NCI-H524 treated with DMSO at 0.1 percent for 48 hours (cell line): Measurements from ENCODE around the gene COX10.
"Not testable (repeated sequence)": the region's sequence is repeated elsewhere in the genome, so short reads cannot be mapped to it uniquely, and the experiment has no call there.

Source experiments
- DNase-seq: peaks from one replicate; lab custom pipeline; 2025; lab: John Stamatoyannopoulos, UW

COX10 gene

DNA sequence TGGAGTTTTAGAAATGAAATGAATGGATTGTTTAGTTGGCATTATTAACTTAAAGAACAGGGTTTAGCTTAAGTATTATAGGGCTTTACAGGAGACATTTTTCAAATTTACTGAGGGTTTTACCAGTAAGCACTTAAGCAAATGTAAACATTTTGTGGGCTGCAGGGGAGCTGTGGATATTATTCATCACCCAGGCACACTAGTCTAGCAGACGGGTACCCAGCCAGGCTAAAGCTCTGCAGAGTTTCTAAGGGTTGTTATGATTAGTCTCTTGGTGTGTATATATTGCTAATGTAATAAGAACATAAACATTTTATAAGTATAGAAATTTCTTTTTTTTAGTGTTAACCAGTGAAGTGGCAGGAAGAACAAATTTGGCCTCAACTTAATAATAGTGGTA lies 110.6 kb downstream of the COX10 start:
- not testable (repeated sequence) for DNase-seq

DNA sequence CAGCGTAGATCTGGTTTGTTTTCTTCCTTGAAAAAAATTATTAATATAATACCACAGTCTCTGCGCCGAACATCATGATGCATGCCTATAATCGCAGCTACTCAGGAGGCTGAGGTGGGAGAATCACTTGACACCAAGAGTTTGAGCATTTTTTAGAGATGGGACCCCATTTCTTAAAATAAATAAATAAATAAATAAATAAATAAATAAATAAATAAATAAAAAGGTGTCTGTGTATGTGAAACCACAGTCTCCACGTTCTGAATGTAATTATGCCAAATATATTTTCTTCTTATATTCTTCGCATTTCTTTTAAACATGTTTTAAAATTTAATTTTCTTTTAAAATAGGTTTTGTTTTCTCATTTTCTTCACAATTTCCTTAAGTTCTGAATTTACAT lies 112.8 kb downstream of the COX10 start:
- DNase-seq: not testable (repeated sequence)

DNA sequence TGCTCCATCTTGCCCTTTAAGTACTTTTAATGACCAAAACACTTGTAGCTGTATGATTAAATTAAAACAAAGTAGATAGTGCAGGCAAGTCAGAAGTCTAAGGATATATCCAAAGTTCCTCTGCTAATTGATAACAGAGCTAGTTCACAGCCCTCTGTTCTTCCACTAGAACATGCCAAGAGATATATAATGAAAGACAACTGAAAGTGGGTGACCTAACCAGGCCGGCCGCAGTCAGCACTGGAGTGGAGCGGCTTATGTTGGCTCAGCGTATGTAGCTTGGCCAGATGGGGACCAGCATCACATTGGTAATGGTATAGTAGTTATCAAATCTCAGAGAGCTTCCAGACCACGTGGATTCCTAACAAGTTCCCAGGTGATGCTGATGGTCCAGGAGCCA lies 115.2 kb downstream of the COX10 start:
- DNase-seq: not testable (repeated sequence)

DNA sequence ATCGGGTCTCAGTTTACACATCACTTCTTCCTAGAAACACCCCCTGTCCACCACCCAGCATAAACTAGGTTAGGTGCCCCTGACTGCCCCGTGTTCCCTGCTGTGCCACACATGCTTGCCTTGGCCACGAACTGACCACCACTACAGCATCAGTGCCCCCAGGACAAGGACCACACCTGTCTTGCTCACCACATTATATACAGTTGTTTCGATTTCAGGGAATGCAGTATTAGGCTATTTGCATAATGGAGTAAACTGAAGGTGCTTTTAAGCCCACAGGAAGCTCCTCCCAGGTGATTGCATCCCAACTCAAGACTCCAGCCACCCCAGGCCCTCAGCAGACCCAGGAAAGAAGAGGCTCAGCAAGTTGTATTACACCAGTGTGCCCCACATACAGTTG lies 117.1 kb downstream of the COX10 start:
- not testable (repeated sequence) for DNase-seq

DNA sequence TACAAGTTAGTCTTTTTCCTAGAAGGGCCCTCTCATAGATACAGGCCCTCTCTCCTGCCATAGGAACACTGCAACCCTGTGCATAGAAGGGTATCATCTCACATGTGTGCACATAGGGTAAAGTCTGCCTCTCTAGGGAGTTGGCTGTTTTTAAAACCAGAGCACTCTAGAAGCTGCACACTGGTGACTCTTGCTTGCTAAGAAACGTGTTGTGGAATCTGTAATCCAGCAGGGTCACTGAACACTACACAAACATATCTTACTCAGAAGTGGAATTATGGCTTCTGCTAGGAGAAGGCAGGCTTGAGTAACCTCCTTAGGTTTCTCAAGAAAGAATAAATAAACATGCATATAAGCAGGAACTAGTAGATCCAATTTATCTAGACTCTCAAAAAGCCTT lies 121.5 kb downstream of the COX10 start:
- DNase-seq: not testable (repeated sequence)

DNA sequence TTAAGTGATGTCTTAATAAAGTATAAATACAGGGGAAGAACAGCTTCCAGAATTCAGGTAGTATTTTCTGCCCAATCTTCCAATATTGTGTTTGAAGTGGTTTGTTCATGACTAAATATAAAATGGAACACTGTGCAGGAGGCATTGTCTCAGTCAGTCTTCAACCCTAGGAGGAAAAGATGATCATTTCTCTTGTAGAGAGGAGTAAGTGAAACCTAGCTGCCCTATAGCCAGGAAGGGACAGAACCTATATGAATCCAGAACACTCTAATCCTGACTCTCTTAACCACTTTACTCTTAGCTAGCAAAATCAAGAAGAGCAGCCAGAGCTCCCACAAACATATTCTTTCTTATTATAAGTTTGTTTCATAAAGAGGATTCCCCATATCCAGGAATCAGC lies 122.2 kb downstream of the COX10 start:
- not testable (repeated sequence) for DNase-seq

DNA sequence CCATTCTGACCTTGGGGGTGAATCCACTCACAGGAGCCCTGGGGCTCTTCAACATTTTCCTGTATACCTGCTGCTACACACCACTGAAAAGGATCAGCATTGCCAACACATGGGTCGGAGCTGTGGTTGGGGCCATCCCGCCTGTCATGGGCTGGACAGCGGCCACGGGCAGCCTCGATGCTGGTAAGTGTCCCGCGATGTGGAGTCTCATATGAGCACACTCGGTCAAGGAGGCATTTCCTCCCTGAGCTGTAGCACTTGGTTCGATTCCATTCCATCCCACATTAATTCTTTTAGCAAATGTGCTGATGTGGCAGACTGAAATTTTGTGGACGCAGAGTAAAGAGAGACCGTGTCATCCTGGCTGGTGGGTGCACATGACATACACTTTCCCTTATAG lies 122.7 kb downstream of the COX10 start:
- DNase-seq: not testable (repeated sequence)

DNA sequence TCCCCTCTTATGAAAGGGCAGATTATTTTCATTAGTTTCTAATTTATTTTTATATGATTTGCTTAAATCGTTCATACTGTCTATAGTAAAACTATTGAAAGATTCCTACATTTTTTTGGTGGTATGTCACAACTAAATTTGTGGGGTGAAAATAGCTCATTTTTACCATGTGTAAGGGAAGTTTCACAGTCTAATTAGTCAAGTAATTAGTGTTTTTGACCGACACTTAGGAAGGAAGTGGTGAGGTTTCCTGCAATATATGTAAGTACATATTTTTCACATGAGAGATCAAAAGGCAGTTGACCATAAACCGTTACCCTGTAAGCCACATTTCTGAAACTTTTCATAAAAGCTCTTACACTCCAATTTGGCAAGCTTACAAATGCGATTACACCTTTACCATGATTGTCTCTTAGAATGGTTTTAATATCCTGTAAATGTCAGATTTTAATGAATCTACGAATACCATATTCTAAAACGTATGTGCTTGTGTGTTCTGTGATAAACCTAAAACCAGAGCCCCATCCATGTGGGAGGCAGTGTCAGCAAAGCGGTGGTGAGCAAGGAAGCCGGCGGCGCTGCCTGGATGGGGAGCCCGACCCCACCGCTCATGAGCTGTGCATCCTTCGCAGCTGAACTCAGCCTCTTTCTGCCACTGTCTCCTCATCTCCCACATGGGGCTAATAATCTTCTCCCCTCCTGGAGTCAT lies 123.5 kb downstream of the COX10 start:
- not testable (repeated sequence) for DNase-seq

DNA sequence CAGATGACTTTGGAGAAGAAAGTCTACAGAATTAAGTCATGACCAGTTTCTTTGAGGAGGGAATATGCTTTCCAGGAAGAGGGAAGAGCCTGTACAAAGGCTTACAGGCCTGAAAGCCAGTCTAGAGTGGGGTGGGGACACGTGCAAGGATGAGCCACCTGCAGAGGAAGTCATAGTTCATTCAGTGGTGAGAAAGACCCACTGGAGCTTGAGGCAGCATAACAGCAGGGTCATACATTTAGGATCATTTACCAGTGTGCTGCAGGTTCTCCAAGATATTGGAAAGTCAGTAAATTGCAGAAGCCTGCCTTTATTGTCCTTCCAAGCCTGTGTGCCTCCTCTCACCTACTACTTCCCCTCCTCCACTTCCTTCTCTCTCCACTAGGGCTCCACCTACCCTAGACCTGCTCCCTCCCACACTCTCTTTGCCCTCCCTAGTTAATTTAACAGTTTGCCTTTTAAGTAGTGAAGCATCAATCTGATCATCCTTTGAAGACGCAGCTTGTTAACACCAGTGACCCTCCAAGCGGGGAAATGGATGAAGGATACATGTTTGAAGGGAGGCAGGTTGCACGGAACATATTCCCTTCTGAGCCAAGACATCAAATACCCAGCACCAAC lies 127.2 kb downstream of the COX10 start:
- DNase-seq: no peak

DNA sequence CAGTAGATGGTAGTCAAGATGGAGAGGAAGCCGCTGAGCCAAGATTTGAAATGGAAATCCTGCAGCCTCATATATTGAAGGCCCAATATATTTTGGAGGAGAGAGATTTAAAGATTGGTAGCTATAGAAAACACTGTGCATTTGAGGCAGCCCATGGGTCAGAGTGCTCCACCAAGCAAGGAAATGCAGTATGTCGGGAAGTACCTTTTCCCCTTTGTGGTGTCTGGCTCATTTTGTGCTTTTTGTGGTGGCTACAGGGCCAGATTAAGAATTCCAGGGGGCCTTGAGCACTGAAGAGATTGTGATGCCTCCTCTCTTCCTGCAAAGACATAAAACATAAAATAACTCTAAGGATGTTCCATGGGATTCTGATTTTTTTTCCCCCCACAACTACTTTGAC lies 127.8 kb downstream of the COX10 start:
- no peak for DNase-seq

DNA sequence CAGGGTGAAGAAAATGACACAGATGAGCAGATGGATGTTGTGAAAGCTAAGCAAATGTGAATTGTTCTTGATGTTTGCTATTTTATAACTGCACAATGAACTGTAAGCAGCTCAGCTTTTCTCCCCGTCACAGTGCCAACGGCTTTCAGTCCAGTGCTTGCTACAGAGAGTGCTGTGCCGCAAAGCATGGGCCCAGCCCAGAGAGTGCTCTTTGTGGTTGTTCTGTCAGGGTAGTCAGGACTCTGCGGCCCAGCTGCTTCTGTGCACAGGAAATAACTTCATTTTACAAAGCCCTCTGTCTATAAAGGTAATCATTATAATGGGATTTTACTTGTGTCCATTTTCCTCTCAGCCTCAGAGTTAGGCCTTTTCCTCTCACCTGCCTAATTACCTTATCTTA lies 128.3 kb downstream of the COX10 start:
- no peak for DNase-seq

DNA sequence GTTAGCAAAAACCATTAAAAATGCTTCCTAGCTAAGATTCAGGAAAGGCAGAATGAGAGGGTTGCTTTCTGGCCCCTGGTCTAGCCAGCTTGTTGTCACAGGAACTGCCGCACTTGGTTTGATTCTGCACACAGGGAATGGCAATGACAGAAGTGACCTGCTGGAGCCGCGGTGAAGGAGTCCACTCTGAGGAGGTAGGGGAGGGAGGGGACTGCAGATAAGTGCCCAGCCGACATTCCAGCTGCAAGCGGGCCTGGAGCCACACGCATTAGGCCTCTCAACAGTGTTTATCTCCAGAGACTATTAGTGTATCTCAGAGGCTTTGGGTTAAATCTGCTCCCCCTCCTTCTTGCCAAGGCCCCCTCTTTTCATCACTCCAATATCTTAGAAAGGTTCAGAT lies 128.7 kb downstream of the COX10 start:
- no peak for DNase-seq

DNA sequence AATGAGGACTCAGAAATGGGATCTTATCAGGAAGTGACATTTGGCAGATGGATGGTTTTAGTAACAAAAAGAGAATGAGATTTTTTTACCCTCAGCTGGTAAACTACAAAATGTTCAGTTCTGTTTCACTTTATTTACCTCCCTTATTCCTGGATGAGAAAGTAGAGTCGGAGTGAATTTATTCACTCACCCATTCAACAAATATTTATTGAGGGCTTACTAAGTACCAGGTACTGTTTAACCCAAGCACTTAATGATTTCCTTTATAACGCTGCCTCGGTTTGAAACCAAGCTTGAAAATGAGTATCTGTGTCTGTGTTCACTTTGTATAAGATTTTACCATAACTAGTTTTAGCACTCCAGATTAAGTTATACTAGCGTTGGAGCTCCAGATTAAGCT lies 129.3 kb downstream of the COX10 start:
- no peak for DNase-seq

DNA sequence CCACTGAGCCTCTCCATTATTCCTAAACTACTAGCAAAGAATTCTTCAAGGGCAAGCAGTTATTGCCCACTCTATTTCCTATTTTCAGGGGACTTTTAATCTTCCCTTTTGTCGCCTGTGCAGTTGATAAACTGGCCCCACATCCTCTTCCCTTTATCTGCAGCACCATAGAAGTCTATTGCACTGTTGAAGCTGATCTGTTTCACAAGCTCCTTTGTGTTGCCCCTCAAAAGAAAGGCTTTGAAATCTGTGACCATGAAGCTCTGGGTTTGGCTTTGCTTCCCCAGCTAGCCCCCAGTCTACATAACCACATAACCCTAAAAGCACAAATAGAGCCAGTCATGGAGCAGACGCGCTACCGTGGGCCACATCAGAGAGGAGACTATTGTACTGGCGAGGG lies 130.3 kb downstream of the COX10 start:
- DNase-seq: no peak

DNA sequence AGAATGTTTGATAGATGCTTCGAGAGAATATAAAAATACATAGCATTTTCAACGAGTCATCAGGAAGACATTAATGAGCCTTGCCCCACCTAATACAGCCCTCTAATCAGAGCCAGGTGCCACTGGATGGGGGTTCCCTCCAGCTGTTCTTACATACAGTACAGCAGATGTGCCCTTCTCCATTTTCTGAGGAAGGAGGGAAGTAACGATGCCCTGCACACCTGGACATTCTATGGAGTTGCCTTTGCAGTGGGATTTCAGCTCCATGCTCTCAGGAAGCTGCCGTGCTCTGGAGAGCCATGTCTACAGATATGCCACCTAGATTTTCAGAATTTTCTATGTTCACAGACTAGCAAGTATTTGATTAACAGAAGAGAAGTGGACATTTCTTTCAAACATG lies 131.1 kb downstream of the COX10 start:
- DNase-seq: no peak

DNA sequence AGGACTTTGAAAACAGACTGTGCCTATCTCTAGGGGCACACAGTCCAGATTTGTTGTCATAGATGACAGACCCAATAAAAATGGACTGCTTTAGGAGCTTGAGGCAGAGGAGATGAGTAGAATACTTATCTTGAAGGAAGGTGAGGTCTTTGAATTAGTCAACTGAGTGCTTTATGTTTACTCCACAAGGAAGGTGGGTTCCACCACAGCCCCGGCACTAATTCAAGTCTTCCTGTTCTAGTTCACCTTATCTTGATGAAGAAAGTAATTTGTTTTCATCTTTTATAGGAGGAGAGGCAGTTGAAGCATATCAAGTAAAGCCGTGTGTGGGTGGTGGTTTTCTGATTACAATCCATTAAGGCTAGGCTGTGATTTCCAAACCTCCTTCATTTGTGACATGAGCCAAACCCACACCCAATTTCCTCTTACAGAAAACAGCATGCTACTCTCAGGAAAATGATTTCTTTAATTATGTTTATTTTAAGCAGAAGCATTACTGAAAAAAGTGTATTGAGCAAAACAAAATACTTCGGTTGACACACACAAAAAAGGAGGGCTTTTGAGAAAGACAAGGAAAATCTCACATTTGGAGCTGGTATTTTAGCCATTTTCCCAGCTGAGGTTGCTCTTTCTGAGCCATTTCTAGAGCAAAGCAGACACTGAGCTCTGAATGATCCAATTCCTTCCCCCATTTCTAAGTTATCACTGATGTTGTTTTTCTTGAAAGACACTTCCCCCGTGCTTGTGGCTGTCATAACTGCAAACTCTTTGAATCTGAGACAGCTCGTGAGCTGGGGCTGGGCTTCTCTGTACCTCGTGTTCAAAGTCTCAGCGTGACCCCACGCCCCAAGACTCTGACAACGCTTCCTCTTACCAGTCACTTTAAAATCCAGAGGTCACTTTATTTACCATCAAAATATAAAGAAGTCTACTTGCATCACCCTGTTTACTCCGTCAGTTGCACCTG lies 132.0 kb downstream of the COX10 start:
- no peak for DNase-seq

DNA sequence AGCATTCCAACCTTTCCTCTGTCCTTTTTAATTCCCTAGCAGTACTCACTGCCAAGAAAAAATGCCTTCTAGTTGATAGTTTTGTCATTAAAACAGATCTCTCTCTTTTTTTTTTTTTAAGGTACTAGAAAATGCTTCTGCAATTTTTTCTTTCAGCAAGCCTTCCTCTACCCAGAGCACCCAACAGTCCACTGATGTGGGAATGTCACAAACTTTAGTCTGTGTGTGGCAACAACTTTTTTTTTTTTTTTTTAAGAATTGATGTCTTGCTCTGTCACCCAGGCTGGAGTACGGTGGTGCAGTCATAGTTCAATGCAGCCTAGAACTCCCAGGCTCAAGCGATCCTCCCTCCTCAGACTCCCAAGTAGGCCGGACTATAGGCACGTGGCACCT lies 132.7 kb downstream of the COX10 start:
- DNase-seq: no peak

DNA sequence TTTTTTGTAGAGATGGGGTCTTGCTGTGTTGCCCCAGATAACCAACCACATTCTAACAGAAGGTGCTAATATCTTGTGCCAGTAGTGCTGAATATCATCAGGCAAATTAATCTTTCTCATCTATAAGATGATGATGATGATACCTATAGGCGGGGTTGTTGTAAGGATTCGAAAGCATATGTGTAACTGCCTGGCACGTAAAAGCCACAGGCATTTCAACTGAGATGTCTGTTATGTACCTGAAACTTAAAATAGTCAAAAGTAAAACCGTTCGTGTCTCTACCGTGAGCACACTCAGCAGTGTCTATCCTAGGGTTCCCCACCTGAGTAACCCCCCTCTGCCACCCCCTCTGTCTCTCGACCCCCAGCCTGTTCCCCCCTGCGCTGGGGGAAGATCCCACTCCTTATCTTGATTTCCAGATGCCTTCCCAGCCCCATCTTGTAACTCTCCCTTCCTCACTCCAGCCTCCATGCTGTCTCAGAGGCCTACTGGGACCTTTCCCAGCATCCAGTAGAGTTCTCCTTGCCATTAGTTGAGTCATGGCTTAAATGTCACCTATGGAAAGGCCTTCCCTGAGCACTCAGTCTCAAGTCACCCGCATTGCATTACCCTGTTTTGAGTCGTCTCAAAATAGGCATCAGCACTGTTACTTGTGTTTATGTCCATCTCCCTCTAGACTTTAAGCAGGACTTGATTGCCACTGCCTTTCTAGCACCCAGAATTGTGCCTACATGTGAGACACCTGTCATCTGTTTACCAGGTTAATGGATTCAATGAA lies 133.3 kb downstream of the COX10 start:
- no peak for DNase-seq

DNA sequence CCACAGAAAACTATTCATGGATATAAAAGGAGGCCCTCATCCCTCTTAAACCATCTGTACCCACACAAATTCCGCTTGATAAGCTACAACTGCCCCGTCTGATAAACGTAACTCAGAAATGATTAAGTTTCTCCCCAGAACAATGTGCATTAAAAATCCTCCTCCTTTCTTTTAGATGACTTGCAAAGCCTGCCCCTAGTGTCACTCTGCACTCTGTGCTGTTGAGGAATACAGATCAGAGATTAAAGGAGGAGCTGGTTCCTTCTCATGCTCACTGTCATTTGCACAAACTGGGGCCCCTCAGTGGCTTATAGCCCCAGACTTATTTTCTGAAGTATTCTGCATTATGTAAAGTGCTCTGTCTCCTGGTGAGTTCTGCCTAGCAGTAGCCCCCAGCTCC lies 134.1 kb downstream of the COX10 start:
- DNase-seq: no peak

DNA sequence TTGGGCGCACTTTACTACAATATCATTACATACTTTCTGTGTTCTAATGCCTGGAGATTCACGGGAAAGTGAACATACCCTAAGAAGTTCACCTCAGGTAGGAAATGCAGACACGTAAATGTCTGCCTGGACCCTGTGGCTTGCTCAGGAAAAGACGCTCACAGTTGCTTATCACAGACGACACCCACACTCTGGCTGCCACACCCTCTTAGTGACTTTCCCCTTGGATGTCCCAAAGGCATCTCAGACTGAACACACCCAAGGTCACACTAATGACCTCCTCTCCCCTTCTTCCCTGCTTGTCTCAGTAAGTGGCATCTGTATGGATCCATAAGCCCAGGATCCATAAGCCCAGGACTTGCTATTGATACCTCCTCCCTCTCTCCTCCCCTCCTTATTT lies 134.8 kb downstream of the COX10 start:
- no peak for DNase-seq

DNA sequence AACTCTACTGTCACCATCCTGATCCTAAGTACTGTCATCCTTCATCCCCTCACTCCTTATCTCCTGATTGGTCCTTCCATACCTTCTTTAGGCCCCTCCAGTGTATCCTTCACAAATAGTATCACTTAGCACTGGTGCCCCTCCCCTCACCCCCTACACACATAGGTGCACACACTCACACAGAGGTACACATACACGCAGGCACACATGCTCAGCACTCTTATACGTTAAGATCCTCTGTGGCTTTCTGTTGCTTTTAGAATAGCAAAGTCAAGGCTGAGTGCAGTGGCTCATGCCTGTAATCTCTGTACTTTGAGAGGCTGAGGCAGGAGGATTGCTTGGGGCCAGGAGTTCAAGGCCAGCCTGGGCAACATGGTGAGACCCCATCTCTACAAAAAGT lies 135.2 kb downstream of the COX10 start:
- no peak for DNase-seq

DNA sequence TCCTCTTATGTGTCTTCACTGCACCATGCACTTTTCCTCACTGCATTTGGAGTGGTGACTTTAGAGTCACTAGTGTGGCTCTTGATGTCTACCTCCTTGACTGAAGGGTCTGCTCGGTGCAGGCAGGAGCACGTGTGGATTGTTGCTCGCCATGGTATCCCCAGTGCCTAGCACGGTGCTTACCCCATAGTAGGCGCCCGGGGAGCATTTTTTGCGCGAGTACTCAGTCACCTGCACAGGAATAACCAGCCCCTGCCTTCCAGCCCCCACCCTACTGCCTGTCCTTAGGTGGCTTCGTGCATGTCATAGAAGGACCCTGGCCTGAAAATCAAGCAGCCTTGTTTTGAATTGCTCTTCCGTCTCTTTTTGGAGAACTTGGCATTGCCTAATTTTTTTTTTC lies 136.1 kb downstream of the COX10 start:
- DNase-seq: no peak
